ENCODE results near the gene CACHD1. TPM values are rescaled to one million over a fixed set of nuclear protein-coding genes. Genes with fewer than 3 reads are reported as not detected.

CACHD1 gene
- total and polyA plus RNA-seq, 2 experiments from 2014 or later, result 41.3 to 54.4 TPM

- Histone ChIP-seq H3K27ac (peak overlapping the region; percentile 4), H3K4me1 (ENCODE audit: low read depth) (peaks cover 57% of the 10 kb centered on the region), H3K27me3 (no peaks in the 10 kb centered on the region), H3K4me3 (no peak overlapping the region), H3K36me3 (no peaks in the 10 kb centered on the region), H3K9me3 (ENCODE audit: low read depth) (no peaks in the 10 kb centered on the region)
- TF ChIP-seq CTCF (IDR thresholded peaks at IDR 0.05; ENCODE audit: low read depth, low read length), result no peak
- DNase-seq (ENCODE audit: low read depth in 1 of 2, low spot score in 1 of 2), result peak; percentile 49 to 78
These were observed 50.0 kb downstream of the CACHD1 start for GRCh38 chr1:64519901-64520300.

- Histone ChIP-seq H3K27me3 (no peaks in the 10 kb centered on the region), H3K4me1 (ENCODE audit: low read depth) (peaks cover 62% of the 10 kb centered on the region), H3K36me3 (no peaks in the 10 kb centered on the region), H3K4me3 (no peak overlapping the region), H3K27ac (no peak overlapping the region), H3K9me3 (ENCODE audit: low read depth) (no peaks in the 10 kb centered on the region)
- no peak for TF ChIP-seq CTCF (IDR thresholded peaks at IDR 0.05; ENCODE audit: low read depth, low read length)
- DNase-seq (ENCODE audit: low read depth in 1 of 2, low spot score in 1 of 2), result no peak
These were observed 52.8 kb downstream of the CACHD1 start for GRCh38 chr1:64522740-64523139.

GRCh38 chr1:64523413-64524337, 53.7 kb downstream of the CACHD1 start:
- Histone ChIP-seq H3K4me3 (no peak overlapping the region), H3K27me3 (no peaks in the 10 kb centered on the region), H3K9me3 (ENCODE audit: low read depth) (no peaks in the 10 kb centered on the region), H3K36me3 (no peaks in the 10 kb centered on the region), H3K4me1 (ENCODE audit: low read depth) (peaks cover 54% of the 10 kb centered on the region), H3K27ac (peak overlapping the region; percentile 22)
- no peak for DNase-seq (ENCODE audit: low read depth in 1 of 2, low spot score in 1 of 2)
- TF ChIP-seq CTCF (IDR thresholded peaks at IDR 0.05; ENCODE audit: low read depth, low read length), result no peak

- Histone ChIP-seq H3K9me3 (ENCODE audit: low read depth) (no peaks in the 10 kb centered on the region), H3K36me3 (no peaks in the 10 kb centered on the region), H3K4me3 (no peak overlapping the region), H3K27me3 (no peaks in the 10 kb centered on the region), H3K27ac (no peak overlapping the region), H3K4me1 (ENCODE audit: low read depth) (peaks cover 44% of the 10 kb centered on the region)
- no peak for DNase-seq (ENCODE audit: low read depth in 1 of 2, low spot score in 1 of 2)
- no peak for TF ChIP-seq CTCF (IDR thresholded peaks at IDR 0.05; ENCODE audit: low read depth, low read length)
These were observed 54.7 kb downstream of the CACHD1 start for GRCh38 chr1:64524614-64525013.

GRCh38 chr1:64525116-64525686, 55.3 kb downstream of the CACHD1 start:
- peaks cover 41% of the 10 kb centered on the region for H3K4me1 ChIP-seq (ENCODE audit: low read depth)
- no peaks in the 10 kb centered on the region for H3K9me3 ChIP-seq (ENCODE audit: low read depth)
- no peak for TF ChIP-seq CTCF (IDR thresholded peaks at IDR 0.05; ENCODE audit: low read depth, low read length)

More at GRCh38 chr1:64525116-64525686, 55.3 kb downstream of the CACHD1 start:
- Histone ChIP-seq H3K27ac (no peak overlapping the region), H3K27me3 (no peaks in the 10 kb centered on the region), H3K36me3 (no peaks in the 10 kb centered on the region), H3K4me3 (no peak overlapping the region)
- no peak for DNase-seq (ENCODE audit: low read depth in 1 of 2, low spot score in 1 of 2)

Measured in cardiac muscle cell (in vitro differentiated cells and primary cell).